ENCODE results near the gene ZNF124.

ZNF124 gene

GRCh38 chr1:247113094-247113497 is 58.7 kb downstream of the ZNF124 start:
- H3K4me1 ChIP-seq (ENCODE audit: insufficient read depth, low read length) = 0 out of 2 replicates have a peak, but pooled peaks cover 3% of the 10 kb centered on the region
- 77% methylated on average over 5 of the region's 5 CpGs for WGBS
- H3K9me3 ChIP-seq (ENCODE audit: insufficient read depth, low read depth, low read length) = no peaks in the 10 kb centered on the region
- H3K27me3 ChIP-seq (ENCODE audit: insufficient read depth, low read length) = peaks cover 47% of the 10 kb centered on the region
- no peak overlapping the region for H3K4me3 ChIP-seq (ENCODE audit: low read length)
- no peak overlapping the region for H3K9ac ChIP-seq (ENCODE audit: low read depth, low read length)
- H3K27ac ChIP-seq (ENCODE audit: low read depth, low read length) = no peak overlapping the region
- H3K36me3 ChIP-seq (ENCODE audit: insufficient read depth, low read length) = no peaks in the 10 kb centered on the region

GRCh38 chr1:247112479-247112781 is 59.4 kb downstream of the ZNF124 start:
- peaks cover 47% of the 10 kb centered on the region for H3K27me3 ChIP-seq (ENCODE audit: insufficient read depth, low read length)
- WGBS = 62% methylated on average over 9 of the region's 9 CpGs
- no peaks in the 10 kb centered on the region for H3K36me3 ChIP-seq (ENCODE audit: insufficient read depth, low read length)
- H3K27ac ChIP-seq (ENCODE audit: low read depth, low read length) = no peak overlapping the region
- peak overlapping the region; percentile 74 for H3K4me3 ChIP-seq (ENCODE audit: low read length)
- no peaks in the 10 kb centered on the region for H3K9me3 ChIP-seq (ENCODE audit: insufficient read depth, low read depth, low read length)
- 0 out of 2 replicates have a peak, but pooled peaks cover 3% of the 10 kb centered on the region for H3K4me1 ChIP-seq (ENCODE audit: insufficient read depth, low read length)
- no peak overlapping the region for H3K9ac ChIP-seq (ENCODE audit: low read depth, low read length)

GRCh38 chr1:247111700-247112478 is 59.9 kb downstream of the ZNF124 start:
- no peaks in the 10 kb centered on the region for H3K9me3 ChIP-seq (ENCODE audit: insufficient read depth, low read depth, low read length)
- WGBS = 1% methylated on average over 78 of the region's 78 CpGs
- H3K27ac ChIP-seq (ENCODE audit: low read depth, low read length) = no peak overlapping the region
- peak overlapping the region; percentile 74 for H3K4me3 ChIP-seq (ENCODE audit: low read length)
- H3K4me1 ChIP-seq (ENCODE audit: insufficient read depth, low read length) = 0 out of 2 replicates have a peak, but pooled peaks cover 3% of the 10 kb centered on the region
- H3K9ac ChIP-seq (ENCODE audit: low read depth, low read length) = peak overlapping the region; percentile 69
- H3K27me3 ChIP-seq (ENCODE audit: insufficient read depth, low read length) = peaks cover 47% of the 10 kb centered on the region
- H3K36me3 ChIP-seq (ENCODE audit: insufficient read depth, low read length) = no peaks in the 10 kb centered on the region

- no peaks in the 10 kb centered on the region for H3K9me3 ChIP-seq (ENCODE audit: insufficient read depth, low read depth, low read length)
- peak overlapping the region; percentile 74 for H3K4me3 ChIP-seq (ENCODE audit: low read length)
- no peak overlapping the region for H3K27ac ChIP-seq (ENCODE audit: low read depth, low read length)
- 1% methylated on average over 62 of the region's 62 CpGs for WGBS
- peak overlapping the region; percentile 69 for H3K9ac ChIP-seq (ENCODE audit: low read depth, low read length)
- H3K27me3 ChIP-seq (ENCODE audit: insufficient read depth, low read length) = peaks cover 47% of the 10 kb centered on the region
- peaks cover 4% of the 10 kb centered on the region; the same call in 1 of the 2 replicates for H3K4me1 ChIP-seq (ENCODE audit: insufficient read depth, low read length)
- H3K36me3 ChIP-seq (ENCODE audit: insufficient read depth, low read length) = no peaks in the 10 kb centered on the region
These were observed 60.5 kb downstream of the ZNF124 start for GRCh38 chr1:247111259-247111699.

- no peaks in the 10 kb centered on the region for H3K36me3 ChIP-seq (ENCODE audit: insufficient read depth, low read length)
- peaks cover 47% of the 10 kb centered on the region for H3K27me3 ChIP-seq (ENCODE audit: insufficient read depth, low read length)
- 28% methylated on average over 30 of the region's 30 CpGs for WGBS
- peak overlapping the region; percentile 74 for H3K4me3 ChIP-seq (ENCODE audit: low read length)
- no peaks in the 10 kb centered on the region for H3K9me3 ChIP-seq (ENCODE audit: insufficient read depth, low read depth, low read length)
- H3K27ac ChIP-seq (ENCODE audit: low read depth, low read length) = no peak overlapping the region
- peak overlapping the region; percentile 69 for H3K9ac ChIP-seq (ENCODE audit: low read depth, low read length)
- peaks cover 9% of the 10 kb centered on the region; the same call in 1 of the 2 replicates for H3K4me1 ChIP-seq (ENCODE audit: insufficient read depth, low read length)
These were observed 61.1 kb downstream of the ZNF124 start for GRCh38 chr1:247110627-247111258.

GRCh38 chr1:247107694-247108093 is 64.1 kb downstream of the ZNF124 start:
- Histone ChIP-seq H3K27me3 (ENCODE audit: insufficient read depth, low read length) (peaks cover 37% of the 10 kb centered on the region), H3K9ac (ENCODE audit: low read depth, low read length) (no peak overlapping the region), H3K4me3 (ENCODE audit: low read length) (no peak overlapping the region), H3K36me3 (ENCODE audit: insufficient read depth, low read length) (peaks cover 3% of the 10 kb centered on the region; the same call in 1 of the 2 replicates), H3K4me1 (ENCODE audit: insufficient read depth, low read length) (peaks cover 27% of the 10 kb centered on the region), H3K9me3 (ENCODE audit: insufficient read depth, low read depth, low read length) (no peaks in the 10 kb centered on the region), H3K27ac (ENCODE audit: low read depth, low read length) (no peak overlapping the region)
- WGBS = 91% methylated on average over 7 of the region's 7 CpGs

GRCh38 chr1:247105966-247106365 is 65.9 kb downstream of the ZNF124 start:
- Histone ChIP-seq H3K4me1 (ENCODE audit: insufficient read depth, low read length) (peaks cover 27% of the 10 kb centered on the region), H3K36me3 (ENCODE audit: insufficient read depth, low read length) (peaks cover 19% of the 10 kb centered on the region), H3K27ac (ENCODE audit: low read depth, low read length) (no peak overlapping the region), H3K27me3 (ENCODE audit: insufficient read depth, low read length) (peaks cover 20% of the 10 kb centered on the region), H3K9ac (ENCODE audit: low read depth, low read length) (no peak overlapping the region), H3K9me3 (ENCODE audit: insufficient read depth, low read depth, low read length) (peaks cover 5% of the 10 kb centered on the region; the same call in 1 of the 2 replicates), H3K4me3 (ENCODE audit: low read length) (no peak overlapping the region)
- WGBS = 95% methylated on average over 15 of the region's 15 CpGs
